ENCODE data around the gene ATE1. TPM values are rescaled to one million over a fixed set of nuclear protein-coding genes. Genes with fewer than 3 reads are reported as not detected.

ATE1 gene
- total and polyA plus RNA-seq, 12 donors = 4.5 to 57.7 (median 42.5) TPM

DNA sequence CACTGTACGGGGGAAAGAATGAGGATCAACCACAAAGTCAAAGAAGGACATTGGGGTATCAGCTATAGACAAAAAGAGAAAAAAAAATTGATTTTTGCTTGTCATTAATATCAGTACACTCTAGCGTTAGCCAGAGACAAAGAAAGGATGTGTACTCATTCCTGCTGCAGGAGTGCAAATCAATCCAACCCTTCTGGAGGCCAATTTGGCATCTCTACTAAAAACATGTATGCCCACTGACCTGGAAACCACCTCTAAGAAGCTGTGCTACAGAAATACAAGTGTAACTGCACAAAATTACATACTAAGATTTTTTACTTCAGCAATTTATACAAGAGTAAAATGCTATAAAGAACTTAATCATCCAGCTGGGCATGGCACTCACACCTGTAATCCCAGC, 33.6 kb upstream of the ATE1 start:
- no peaks in the 10 kb centered on the region for H3K9me3 ChIP-seq
- no peak for ATAC-seq
- TF ChIP-seq, protein P1, sequence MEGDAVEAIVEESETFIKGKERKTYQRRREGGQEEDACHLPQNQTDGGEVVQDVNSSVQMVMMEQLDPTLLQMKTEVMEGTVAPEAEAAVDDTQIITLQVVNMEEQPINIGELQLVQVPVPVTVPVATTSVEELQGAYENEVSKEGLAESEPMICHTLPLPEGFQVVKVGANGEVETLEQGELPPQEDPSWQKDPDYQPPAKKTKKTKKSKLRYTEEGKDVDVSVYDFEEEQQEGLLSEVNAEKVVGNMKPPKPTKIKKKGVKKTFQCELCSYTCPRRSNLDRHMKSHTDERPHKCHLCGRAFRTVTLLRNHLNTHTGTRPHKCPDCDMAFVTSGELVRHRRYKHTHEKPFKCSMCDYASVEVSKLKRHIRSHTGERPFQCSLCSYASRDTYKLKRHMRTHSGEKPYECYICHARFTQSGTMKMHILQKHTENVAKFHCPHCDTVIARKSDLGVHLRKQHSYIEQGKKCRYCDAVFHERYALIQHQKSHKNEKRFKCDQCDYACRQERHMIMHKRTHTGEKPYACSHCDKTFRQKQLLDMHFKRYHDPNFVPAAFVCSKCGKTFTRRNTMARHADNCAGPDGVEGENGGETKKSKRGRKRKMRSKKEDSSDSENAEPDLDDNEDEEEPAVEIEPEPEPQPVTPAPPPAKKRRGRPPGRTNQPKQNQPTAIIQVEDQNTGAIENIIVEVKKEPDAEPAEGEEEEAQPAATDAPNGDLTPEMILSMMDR (IDR thresholded peaks at IDR 0.05) = no peak
- no peaks in the 10 kb centered on the region for H3K4me1 ChIP-seq
- no peak overlapping the region for H3K27ac ChIP-seq
- WGBS, 2 donors = 87 to 94% methylated on average over 2 of the region's 2 CpGs
- H3K27me3 ChIP-seq = no peaks in the 10 kb centered on the region
- H3K4me3 ChIP-seq = no peak overlapping the region
- H3K36me3 ChIP-seq = peaks cover 0 to 97% (median 29%) of the 10 kb centered on the region in 9 donors
- no peak for DNase-seq
- intact Hi-C loops (cut with DNase I) = no loop called here

DNA sequence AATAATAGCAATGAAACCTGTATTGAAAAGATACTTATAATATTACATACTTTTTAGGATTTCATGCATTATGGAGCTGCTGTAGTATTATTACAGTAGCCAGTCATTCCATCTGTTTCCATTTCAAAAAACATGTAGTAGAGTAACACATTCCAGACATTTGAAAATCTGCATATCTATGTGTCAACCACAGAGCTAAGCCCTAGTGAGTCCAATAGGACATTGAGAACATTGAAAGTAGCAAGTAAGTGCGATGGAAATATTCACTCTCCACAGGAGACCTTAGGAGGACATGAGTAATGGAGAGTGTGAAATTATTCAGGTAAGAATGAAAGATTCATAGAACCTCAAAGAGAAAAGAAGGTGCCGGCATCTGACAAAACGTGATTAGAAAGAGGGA, 31.8 kb upstream of the ATE1 start:
- TF ChIP-seq, protein P1 (IDR thresholded peaks at IDR 0.05) = no peak
- Histone ChIP-seq H3K36me3 (peaks cover 0 to 96% (median 16%) of the 10 kb centered on the region in 9 donors), H3K27me3 (no peaks in the 10 kb centered on the region), H3K9me3 (no peaks in the 10 kb centered on the region), H3K27ac (no peak overlapping the region), H3K4me1 (no peaks in the 10 kb centered on the region), H3K4me3 (no peak overlapping the region)
- ATAC-seq (no peak), DNase-seq (no peak)
- intact Hi-C loops (cut with DNase I) = no loop called here
- 90 to 92% methylated on average over 3 of the region's 3 CpGs for WGBS, 2 donors

DNA sequence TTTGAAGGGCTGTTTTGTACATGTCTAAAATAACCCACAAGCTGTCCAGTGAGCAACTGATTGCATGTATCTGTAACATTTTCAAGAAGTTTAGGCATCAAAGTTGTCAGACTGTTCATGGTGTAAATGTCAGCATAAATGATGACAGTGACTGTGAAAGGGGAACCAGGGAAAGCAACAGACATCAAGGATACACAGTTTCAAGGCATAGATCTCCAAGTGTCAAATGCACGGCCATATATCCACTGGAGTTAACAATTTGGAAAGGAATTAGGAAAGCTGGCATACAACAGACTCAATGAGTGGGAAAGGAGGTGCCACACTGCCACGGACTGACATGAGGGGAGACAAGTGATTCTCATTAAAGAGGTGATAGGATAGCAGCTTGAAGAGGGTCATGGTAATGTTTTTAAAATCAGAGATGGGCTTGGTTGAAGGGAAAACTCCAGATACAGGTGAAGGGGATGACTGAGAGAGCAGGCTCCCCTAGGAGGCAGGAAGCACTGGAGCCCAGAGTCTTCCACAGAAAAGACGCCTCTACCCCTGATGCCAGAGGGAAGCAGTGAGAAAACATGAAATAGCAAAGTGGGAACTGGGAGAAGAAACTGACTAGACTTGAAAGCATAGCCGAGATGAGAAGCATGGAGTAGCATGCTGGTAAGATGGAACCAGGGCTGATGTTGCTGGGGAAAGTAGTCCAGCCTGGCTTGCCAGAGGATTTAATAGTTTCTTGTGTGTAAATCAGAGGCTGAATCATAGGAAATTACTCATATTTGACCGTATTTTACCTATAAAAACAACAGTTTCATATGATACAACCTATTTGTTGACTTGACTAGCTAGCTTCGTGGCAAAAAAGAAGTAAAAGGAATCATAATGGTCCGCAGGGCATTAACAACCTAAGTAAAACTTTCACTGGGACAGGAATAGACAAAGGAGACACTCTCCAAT, 28.6 kb upstream of the ATE1 start:
- Histone ChIP-seq H3K27me3 (no peaks in the 10 kb centered on the region), H3K36me3 (peaks cover 0 to 80% (median 21%) of the 10 kb centered on the region in 9 donors), H3K4me3 (no peak overlapping the region), H3K9me3 (no peaks in the 10 kb centered on the region), H3K27ac (no peak overlapping the region), H3K4me1 (no peaks in the 10 kb centered on the region)
- intact Hi-C loops (cut with DNase I) = no loop called here
- TF ChIP-seq, protein P1 (IDR thresholded peaks at IDR 0.05) = no peak
- ATAC-seq = no peak
- DNase-seq = no peak
- WGBS, 2 donors = 87 to 89% methylated on average over 7 of the region's 7 CpGs

DNA sequence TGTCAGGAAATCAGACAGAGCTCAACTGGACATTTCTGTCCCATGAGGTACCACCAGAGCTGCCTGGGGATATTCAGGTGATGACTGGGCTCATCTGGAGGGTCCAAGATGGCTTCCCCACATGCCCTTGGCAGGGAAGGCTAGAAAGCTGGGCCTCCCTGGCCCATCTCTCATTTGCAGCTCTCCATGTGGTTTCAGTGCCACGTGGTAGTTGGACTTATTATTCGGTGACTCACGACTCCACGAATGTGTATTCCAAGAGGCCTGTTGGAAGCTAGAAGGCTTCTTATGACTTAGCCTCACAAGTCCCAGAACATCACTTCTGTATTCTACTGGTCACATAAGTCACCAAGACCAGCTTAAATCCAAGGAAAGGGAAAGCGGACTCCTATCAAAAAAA, 24.4 kb upstream of the ATE1 start:
- Histone ChIP-seq H3K9me3 (no peaks in the 10 kb centered on the region), H3K4me1 (no peaks in the 10 kb centered on the region), H3K27ac (no peak overlapping the region), H3K27me3 (no peaks in the 10 kb centered on the region), H3K4me3 (no peak overlapping the region), H3K36me3 (peaks cover 0 to 38% (median 8%) of the 10 kb centered on the region in 9 donors)
- ATAC-seq = no peak
- DNase-seq = no peak
- intact Hi-C loops (cut with DNase I) = no loop called here
- TF ChIP-seq, protein P1 (IDR thresholded peaks at IDR 0.05) = no peak
- 89 to 90% methylated on average over 5 of the region's 5 CpGs for WGBS, 2 donors

Measured in heart right ventricle (tissue), 16 donors.